Suppressor macrophage (primary cell): ENCODE results near the gene DIS3L2.
A peak's percentile ranks its signal among the peaks of the same experiment; 100 is the strongest.

Experiments
- DNase-seq, 4 experiments: peaks; one replicate each; pipeline ENCODE4 v3.0.0-alpha.2; 2020 to 2022

DIS3L2 gene

DNA sequence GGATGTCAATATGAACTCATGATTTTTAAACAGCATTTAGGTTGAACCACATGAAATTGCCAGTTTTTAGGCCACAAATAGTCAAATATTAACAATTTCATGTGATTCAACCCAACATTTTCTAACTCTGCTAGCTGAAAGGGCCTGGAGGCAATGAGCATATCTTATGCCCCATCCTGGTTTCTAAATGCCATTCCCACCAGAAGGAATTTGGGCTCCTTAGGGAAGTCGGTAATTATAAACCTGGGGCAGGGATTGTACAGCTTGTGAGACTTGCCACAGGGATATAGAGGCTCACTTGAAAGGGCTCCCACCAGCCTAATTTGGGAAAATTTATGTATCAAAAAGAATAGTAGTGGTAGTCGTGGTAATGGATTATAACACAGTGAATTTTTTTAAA lies 238.7 kb downstream of the DIS3L2 start:
- no peak for DNase-seq

GRCh38 chr2:232203166-232203891 lies 241.8 kb downstream of the DIS3L2 start:
- no peak for DNase-seq

DNA sequence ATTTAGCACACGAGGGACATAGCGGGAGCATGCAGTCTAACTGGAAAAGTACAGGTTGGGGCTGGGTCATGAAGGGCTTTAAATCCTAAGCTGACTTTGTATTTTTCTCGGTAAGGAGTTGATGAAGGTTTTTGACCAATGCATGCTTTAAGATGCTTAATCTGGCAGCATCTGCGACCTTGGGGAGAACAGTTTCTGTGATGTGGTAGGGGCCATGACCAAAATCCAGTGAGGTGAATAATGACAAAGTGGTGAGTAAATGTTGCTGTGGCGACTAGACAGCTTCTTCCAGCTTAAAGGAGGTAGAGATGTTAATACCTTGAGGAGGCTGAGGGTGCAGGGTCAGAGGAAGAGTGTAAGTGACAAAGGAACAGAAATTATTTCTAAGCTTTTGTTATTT lies 242.4 kb downstream of the DIS3L2 start:
- no peak for DNase-seq

DNA sequence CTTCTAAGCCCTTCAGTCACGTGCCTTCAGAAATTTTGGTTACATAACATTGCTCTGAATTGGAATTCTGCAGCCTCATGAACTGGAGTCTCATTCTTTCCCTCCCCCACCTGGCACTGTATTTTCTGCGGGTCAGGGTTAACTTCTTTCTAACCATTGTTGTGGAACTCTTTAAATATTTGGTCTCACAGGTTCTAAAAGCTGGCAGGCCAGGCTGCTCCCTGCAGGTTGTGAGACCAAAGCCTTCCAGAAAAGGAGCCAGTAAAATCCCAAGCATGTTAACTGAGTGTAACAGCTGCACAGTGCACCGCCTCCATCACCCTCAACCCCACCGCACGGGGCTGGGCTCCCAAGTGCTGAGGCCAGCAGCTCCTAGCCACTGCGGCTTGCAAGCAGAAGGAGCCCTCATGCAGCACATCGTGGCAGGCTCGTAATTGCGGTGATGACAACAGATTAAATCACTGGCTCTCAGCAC lies 243.0 kb downstream of the DIS3L2 start:
- DNase-seq: no peak

- no peak for DNase-seq
Observed at GRCh38 chr2:232207174-232207573, 245.7 kb downstream of the DIS3L2 start.

DNA sequence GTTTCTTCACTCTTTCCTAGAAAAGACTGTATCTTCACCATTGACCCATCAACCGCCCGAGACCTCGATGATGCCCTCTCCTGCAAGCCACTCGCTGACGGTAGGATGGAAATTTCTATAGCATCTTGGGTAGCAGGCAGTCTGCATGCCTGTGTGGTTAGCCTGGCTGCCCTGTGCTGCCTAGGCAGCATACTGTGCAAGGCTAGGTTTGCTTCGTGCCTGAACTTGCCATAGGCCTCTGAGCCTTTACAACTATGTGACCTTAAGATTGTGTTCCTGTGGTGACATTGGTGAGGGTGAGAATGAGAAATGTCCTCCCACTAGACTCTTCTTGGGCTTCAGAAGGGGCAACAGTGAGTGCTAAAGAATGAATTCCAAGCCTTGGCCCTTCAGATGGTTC lies 248.8 kb downstream of the DIS3L2 start:
- no peak for DNase-seq

DNA sequence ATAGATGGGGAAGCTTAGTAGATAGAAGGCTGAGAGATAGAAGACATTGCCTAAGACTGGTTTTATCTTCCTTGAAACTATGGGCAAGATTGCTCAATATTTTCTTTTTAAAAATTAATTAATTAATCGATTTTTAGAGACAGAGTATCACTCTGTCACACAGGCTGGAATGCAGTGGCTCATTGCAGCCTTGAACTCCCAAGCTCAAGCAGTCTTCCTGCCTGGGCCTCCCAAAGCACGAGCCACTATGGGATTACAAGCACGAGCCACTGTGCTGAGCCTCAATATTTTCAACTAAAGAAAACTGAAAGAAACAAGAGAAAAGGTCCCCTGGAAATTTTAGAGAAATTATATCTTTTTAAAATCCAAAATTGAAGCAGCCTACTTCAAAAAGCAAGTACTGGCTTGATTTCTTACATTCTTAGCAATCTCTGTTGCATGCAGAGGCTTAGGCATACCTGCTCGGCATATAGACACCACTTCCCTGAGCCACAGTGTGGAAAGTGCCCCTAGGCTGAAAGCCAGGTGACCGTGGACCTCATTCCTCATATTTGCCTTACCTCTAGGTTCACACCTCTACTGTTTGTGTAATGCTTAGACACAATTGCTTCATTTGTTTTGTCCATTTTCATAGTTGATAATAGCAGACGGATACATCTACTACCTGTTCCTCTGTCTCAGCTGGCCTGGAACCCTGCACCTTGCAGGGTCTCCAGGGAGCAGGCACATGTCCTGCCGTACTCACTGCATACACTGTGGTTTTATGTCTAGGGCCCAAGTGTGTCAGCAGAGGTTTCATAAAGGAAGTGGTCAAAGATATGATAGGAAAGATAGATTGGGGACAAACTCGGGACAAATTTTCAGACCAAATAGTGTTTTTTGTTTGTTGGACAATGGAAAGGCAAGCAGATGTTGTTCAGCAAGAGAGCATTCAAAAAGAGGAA lies 250.5 kb downstream of the DIS3L2 start:
- DNase-seq: no peak

GRCh38 chr2:232213176-232213575 lies 251.7 kb downstream of the DIS3L2 start:
- DNase-seq: no peak

GRCh38 chr2:232214053-232214452 lies 252.5 kb downstream of the DIS3L2 start:
- DNase-seq: no peak

DNA sequence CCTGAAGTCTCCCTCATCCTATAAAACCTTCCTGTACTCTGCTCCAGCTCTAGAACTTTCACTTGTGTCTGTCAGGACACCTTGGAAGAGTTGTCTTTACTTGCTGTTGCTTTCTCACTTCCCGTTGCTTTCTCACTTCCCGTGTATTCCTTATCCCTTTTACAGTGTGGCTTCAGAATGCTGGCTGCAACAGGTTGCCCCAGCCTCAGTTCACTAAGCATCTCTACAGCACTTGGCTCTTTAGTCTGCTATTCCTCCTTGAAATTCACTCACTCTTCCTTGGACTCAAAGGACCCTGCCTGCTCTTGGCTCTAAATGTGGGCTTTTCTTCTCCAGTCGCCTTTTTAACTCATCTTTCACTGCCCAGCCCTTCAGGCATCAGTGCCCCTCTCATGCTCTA lies 254.5 kb downstream of the DIS3L2 start:
- no peak for DNase-seq

DNA sequence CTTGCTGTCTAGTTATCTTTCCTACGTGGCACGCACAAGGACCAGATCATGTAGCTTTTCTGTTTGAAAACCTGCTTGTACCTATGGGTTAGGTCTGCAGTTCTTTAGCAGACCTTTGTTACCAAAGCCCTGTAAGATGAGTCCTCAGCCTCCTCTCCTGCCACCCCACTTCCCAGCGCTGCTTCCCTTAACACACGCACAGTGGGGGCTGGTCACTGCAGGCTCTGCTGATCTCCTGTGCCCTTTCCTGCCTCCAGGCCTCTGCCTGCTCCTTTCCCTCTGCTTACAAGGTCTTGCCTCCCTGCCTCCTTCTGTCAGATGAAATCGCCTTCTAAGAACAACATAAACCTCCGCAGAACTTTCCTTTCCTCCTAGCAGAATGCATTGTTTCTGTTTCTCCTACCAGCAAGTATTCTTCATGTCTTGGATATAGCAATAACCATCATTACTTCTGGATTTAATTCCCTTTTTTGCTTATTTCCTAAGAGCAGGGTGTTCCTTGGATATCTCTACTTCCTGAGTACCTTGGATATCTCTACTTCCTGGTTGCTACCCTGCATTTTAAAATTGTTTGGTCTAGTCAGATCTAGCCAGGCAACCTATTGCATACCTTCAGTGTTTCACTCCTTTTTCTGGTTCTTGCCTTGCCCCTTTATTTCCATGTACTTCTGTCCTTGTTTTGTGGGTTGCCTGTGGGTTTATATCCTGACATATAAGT lies 257.4 kb downstream of the DIS3L2 start:
- DNase-seq: no peak

DNA sequence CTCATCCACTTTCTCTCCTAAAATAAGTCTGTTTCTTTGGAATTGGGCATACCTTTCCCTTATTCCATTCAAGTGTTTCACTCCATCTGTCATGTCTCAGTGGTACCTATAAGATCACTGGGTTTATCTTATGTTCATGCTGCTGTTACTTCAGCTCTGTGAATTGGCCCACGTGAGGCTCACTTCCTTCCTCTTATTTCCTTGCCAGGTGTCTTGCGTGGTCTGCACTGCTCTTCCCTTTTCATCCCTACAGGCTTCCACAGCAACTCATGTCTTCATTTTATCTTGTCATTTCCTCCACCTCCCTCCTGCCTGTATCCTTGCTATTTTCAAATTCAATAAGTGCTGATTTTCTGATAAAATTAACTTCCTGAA lies 258.0 kb downstream of the DIS3L2 start:
- peak in 3 of 4 experiments; percentile 6 to 8 (median 8) for DNase-seq

GRCh38 chr2:232219932-232220331 lies 258.4 kb downstream of the DIS3L2 start:
- no peak for DNase-seq

DNA sequence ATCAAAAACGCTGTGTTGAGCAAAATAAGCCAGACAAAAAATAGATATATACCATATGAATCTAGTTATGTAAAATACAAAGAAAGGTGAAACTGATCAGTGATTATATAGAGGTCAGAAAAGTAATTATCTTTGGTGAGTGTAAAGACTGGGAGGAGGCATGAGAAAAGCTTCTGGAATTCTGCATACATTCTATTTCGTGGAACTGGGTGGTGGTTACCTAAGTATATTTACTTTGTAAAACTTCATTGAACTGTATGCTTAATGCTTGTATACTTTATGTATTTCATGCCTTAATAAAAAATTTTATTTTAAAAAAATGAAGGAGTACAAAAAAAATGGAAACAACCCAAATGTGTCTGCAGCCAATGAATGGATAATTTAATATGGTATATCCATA lies 263.9 kb downstream of the DIS3L2 start:
- no peak for DNase-seq

- no peak for DNase-seq
Observed at GRCh38 chr2:232225895-232226294, 264.4 kb downstream of the DIS3L2 start.

DNA sequence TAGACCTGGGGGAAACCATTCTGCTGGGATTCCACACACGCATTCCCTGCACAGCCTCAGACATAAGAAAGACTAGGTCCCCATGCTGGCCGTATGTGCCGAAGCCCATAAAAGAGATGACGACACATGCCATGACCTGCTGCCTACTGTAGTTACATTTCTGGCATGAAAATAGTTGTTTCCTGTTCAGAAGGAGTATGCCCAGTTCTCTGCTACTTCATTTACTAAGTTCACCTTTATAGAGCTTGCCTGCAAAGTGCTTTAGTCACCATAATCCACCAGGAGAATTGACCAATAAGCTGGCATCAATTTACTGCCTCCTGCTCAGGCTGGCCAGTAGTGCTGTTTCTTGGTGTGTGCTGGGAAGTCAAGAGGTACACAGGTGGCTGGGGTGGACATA lies 266.8 kb downstream of the DIS3L2 start:
- no peak for DNase-seq

DNA sequence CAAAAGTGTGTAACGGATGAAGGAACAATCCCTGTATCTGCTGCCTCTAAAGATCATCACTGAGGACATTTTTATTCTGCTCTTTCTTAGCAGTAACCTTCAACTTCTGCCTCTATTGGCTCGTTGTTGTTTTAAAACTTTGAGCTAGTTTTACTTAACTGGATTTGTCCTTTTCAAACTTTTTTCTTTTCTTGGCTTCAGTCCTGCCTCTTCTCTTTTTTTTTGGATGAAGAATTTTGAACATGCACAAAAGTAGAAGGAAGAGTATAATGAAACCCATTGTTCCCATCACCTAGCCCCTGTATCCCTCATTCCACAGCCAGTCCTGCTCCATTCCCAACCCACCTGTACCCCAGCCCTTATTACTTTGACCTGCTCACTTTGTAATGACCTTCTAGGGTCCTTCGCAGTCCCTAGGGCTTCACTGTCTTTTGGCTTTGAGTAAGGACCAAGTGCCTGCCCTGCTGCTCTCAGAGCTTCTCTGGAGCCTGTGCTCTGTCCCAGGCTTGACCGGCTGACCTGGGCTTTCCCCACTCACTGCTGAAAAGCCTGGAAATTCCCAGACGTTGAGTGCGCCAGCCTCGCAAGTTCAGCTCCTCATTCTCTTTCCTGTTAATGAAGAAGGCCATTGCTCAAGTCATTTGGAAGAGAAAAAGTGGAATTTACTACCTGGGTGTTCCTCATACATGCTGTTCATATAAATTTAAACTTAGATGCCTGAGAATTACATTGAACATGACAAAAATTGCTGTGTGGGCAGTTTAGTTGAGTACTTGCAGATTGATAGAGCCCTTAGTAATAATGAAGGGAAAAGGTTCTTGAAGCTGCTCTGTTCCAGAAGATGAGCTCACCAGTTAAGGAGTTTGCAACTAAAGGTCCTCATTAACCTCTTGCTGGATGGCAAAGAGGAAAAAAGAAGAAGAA lies 267.7 kb downstream of the DIS3L2 start:
- DNase-seq: no peak

- DNase-seq: no peak
Observed at GRCh38 chr2:232229911-232230310, 268.4 kb downstream of the DIS3L2 start.

GRCh38 chr2:232230560-232230959 lies 269.0 kb downstream of the DIS3L2 start:
- DNase-seq: peak in 2 of 4 experiments; percentile 3 to 22

DNA sequence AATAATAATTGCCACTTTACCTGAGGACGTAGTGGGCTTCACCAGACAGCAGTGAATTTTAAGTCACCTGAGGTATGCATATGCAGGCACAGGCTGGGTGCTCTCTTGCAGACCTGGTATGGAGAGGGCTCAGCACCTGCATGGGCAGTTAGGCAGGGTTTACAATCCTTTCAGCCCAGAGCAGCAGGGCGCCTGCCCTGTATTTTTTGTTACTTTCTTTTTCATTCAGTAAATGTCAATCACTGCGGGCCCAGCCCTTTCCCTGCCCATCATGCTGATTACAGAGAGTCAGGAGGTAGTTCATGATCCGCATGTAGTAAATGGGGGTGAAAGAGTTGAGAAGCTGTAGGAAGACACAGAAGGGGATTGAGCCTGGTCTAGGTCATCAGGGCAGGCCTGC lies 270.0 kb downstream of the DIS3L2 start:
- no peak for DNase-seq

DNA sequence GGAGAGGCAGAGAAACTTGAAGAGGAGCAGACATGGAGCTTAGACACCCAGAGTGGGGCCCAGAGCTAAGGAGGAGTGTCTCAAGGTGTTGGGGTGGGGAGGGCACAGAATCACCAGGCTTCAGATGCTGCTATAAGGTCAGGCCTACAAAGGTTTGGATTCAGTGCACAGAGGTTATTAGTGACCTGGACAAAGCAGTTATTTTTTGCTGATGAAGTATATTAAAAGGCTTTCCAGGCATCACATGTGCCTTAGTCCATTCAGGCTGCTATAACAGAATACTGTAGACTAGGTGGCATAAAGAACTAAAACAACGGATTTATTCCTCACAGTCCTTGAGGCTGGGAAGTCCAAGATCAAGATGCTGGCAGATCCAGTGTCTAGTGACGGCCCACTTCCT lies 271.4 kb downstream of the DIS3L2 start:
- no peak for DNase-seq
